OCI-LY3 (cell line): Measurements from ENCODE around the gene TBC1D5.

Source experiments
- H2AFZ ChIP-seq: fragments of 200-600, 300-600 bp; shearing (Covaris generic); 2 replicates; pipeline ENCODE4 v1.6.0; 2014; ENCODE audit warnings: antibody characterized with exemption, low read depth, low read length
- H3K27ac ChIP-seq: fragments of 200-600, 300-600 bp; sonication (generic); 2 replicates; pipeline ENCODE4 v1.5.1; 2014; ENCODE audit warnings: mild to moderate bottlenecking, low read length, moderate library complexity, mixed read lengths
- H3K27me3 ChIP-seq: fragments of 200-600, 300-600 bp; sonication (generic); 2 replicates; pipeline ENCODE4 v1.6.1; 2014; ENCODE audit warnings: low read depth, low read length, mixed read lengths
- H3K36me3 ChIP-seq: fragments of 200-600, 300-600 bp; sonication (generic); replicated peaks from 2 replicates; pipeline ENCODE3; 2014; ENCODE audit warnings: low read depth, low read length, mixed read lengths
- H3K4me1 ChIP-seq: fragments of 300-600, 200-600 bp; sonication (generic); 2 replicates; pipeline ENCODE4 v1.6.1; 2014; ENCODE audit warnings: low read length, mixed read lengths
- H3K4me2 ChIP-seq: fragments of 200-600, 300-600 bp; sonication (generic); 2 replicates; pipeline ENCODE4 v1.6.1; 2014; ENCODE audit warnings: low read length, mixed read lengths
- H3K4me3 ChIP-seq: fragments of 300-600, 200-600 bp; sonication (generic); 2 replicates; pipeline ENCODE4 v1.5.1; 2014; ENCODE audit warnings: antibody characterized with exemption, mild to moderate bottlenecking, low read length, moderate library complexity
- H3K79me2 ChIP-seq: fragments of 300-600, 200-600 bp; shearing (Covaris generic); 2 replicates; pipeline ENCODE4 v1.6.1; 2014; ENCODE audit warnings: mild to moderate bottlenecking, low read length, mixed read lengths
- H3K9ac ChIP-seq: fragments of 300-600, 200-600 bp; shearing (Covaris generic); 2 replicates; pipeline ENCODE4 v1.6.0; 2014; ENCODE audit warnings: mild to moderate bottlenecking, low read length, moderate library complexity
- H3K9me3 ChIP-seq: fragments of 200-600, 300-600 bp; shearing (Covaris generic); 2 replicates; pipeline ENCODE4 v1.6.1; 2014; ENCODE audit warnings: low read length, mixed read lengths; ENCODE audit not compliant: insufficient read depth
- H4K20me1 ChIP-seq: fragments of 200-600, 300-600 bp; sonication (generic); 2 replicates; pipeline ENCODE4 v1.6.1; 2016; ENCODE audit warnings: low read length, mixed read lengths; ENCODE audit not compliant: insufficient read depth
- EZH2phosphoT487 ChIP-seq: fragments of 200-600 bp; shearing (Covaris generic); IDR thresholded peaks from 2 replicates; pipeline ENCODE4 v1.6.1; 2018; ENCODE audit warnings: antibody characterized with exemption, mixed run types, low read depth
- TF ChIP-seq, protein P1 (sequence below): fragments of 200-600, 300-600 bp; sonication (generic); IDR thresholded peaks from 2 replicates; pipeline ENCODE4 v1.5.1; 2014; ENCODE audit warnings: antibody characterized with exemption, low read length, low read depth

TBC1D5 gene

DNA sequence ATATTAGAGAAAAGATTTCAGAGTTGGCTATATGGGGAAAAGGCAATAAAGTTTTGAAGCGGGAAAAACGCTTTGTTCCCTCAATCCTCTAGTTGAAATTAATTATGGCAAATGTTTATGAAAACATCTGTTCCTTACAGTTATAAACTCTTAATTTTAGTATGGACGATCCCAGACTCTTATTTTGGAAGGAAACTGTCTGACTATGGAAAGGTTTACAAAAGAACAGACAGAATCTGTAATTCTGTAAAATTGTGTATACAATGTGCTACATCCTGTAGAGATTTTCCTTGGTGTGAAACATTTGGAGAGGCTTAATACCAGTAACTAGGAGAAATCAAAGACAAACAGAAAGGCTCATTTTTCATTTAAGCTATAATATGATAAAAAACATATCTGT, 311.8 kb downstream of the TBC1D5 start:
- no peaks in the 10 kb centered on the region for H3K27me3 ChIP-seq
- H2AFZ ChIP-seq = no peak overlapping the region
- no peak overlapping the region for H3K27ac ChIP-seq
- peaks cover under 1% of the 10 kb centered on the region for H3K36me3 ChIP-seq
- no peaks in the 10 kb centered on the region for H3K4me1 ChIP-seq
- no peaks in the 10 kb centered on the region for H3K79me2 ChIP-seq
- H3K4me3 ChIP-seq = no peak overlapping the region
- H4K20me1 ChIP-seq = no peaks in the 10 kb centered on the region
- H3K9ac ChIP-seq = no peak overlapping the region
- H3K9me3 ChIP-seq = no peaks in the 10 kb centered on the region
- TF ChIP-seq, protein P1, sequence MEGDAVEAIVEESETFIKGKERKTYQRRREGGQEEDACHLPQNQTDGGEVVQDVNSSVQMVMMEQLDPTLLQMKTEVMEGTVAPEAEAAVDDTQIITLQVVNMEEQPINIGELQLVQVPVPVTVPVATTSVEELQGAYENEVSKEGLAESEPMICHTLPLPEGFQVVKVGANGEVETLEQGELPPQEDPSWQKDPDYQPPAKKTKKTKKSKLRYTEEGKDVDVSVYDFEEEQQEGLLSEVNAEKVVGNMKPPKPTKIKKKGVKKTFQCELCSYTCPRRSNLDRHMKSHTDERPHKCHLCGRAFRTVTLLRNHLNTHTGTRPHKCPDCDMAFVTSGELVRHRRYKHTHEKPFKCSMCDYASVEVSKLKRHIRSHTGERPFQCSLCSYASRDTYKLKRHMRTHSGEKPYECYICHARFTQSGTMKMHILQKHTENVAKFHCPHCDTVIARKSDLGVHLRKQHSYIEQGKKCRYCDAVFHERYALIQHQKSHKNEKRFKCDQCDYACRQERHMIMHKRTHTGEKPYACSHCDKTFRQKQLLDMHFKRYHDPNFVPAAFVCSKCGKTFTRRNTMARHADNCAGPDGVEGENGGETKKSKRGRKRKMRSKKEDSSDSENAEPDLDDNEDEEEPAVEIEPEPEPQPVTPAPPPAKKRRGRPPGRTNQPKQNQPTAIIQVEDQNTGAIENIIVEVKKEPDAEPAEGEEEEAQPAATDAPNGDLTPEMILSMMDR = no peak
- no peak for TF ChIP-seq EZH2phosphoT487
- no peak overlapping the region for H3K4me2 ChIP-seq

DNA sequence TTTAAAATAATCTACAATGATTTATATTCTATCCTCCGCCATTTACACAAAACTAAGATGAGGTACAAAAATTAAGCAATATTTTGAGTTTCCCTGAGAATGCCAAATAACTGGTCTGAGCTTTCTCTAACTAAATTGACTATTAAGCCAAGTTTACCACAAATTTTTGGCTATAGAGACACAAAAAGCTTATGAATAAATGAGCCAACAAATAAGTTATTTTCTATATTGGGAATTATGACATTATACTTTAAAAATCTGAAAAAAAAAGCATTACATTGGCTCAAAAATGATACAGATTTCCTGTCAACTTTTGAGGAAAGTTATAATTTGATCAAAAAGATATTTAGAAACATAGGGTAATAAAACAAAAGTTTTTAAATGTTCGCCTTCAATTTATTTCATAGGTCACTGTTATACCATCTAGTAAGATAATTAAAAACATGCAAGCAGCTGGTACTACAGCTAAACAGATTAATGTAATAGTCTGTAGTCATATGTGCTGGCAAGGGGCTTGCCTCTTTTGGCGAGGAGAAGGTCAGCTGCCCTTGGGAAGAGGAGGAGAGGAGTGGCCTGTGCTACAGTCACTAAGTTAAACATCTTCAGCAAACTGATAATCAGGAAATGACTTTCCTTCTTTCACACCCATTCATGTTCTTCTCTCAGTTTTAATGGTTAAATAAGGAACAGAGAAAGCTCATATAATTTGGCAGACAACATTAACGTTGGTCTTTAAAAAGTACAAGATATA, 318.5 kb downstream of the TBC1D5 start:
- Histone ChIP-seq H3K27me3 (no peaks in the 10 kb centered on the region), H3K9ac (no peak overlapping the region), H3K4me2 (peak overlapping the region; percentile 61), H3K4me1 (peaks cover 18% of the 10 kb centered on the region), H3K9me3 (no peaks in the 10 kb centered on the region), H3K4me3 (peak overlapping the region; percentile 19), H3K36me3 (no peaks in the 10 kb centered on the region), H2AFZ (no peak overlapping the region), H3K27ac (no peak overlapping the region), H3K79me2 (no peaks in the 10 kb centered on the region), H4K20me1 (no peaks in the 10 kb centered on the region)
- TF ChIP-seq, protein P1 = no peak
- no peak for TF ChIP-seq EZH2phosphoT487

DNA sequence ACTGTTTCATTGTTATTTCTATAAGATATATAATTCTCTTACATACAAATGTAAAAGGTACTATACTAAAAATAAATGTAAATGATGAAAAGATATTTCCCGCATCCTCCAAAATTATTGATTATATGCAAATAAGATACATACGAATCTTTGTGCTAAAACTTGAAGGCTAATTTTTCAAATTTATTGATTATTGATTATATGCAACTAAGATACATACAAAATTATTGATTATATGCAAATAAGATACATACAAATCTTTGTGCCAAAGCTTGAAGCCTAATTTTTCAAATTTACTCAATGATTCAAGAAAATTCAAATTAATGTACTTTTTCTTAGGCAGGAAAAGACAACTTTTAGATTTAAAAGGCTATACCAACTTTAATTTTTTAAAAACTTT, 319.8 kb downstream of the TBC1D5 start:
- no peaks in the 10 kb centered on the region for H3K79me2 ChIP-seq
- no peaks in the 10 kb centered on the region for H3K27me3 ChIP-seq
- H3K4me3 ChIP-seq = no peak overlapping the region
- no peak overlapping the region for H2AFZ ChIP-seq
- no peaks in the 10 kb centered on the region for H4K20me1 ChIP-seq
- H3K27ac ChIP-seq = no peak overlapping the region
- H3K9me3 ChIP-seq = no peaks in the 10 kb centered on the region
- no peak for TF ChIP-seq EZH2phosphoT487
- TF ChIP-seq, protein P1 = no peak
- no peaks in the 10 kb centered on the region for H3K36me3 ChIP-seq
- H3K9ac ChIP-seq = no peak overlapping the region
- H3K4me1 ChIP-seq = peaks cover 18% of the 10 kb centered on the region
- H3K4me2 ChIP-seq = no peak overlapping the region

DNA sequence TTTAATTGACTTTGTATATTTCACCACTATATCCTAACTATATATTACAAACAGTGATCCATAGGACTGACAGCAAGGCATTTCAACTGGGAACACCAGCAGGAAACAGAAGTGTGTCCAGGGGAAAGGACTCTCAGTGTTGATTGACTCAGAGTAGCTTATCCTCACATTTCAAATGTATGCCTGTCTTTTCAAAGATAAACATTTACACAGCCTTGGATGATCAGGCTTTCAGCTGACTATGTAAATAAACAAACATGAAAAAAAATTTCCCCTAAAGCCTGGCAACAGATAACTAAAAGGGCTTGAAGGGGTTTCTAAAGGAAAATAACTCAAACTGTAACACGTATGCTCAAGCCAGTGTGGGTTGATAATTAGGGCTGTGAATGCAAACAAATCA, 321.8 kb downstream of the TBC1D5 start:
- no peaks in the 10 kb centered on the region for H3K9me3 ChIP-seq
- H3K27ac ChIP-seq = no peak overlapping the region
- no peak overlapping the region for H2AFZ ChIP-seq
- H3K27me3 ChIP-seq = no peaks in the 10 kb centered on the region
- H3K79me2 ChIP-seq = no peaks in the 10 kb centered on the region
- no peaks in the 10 kb centered on the region for H4K20me1 ChIP-seq
- no peak overlapping the region for H3K9ac ChIP-seq
- no peaks in the 10 kb centered on the region for H3K36me3 ChIP-seq
- no peak for TF ChIP-seq EZH2phosphoT487
- TF ChIP-seq, protein P1 = no peak
- no peak overlapping the region for H3K4me3 ChIP-seq
- H3K4me2 ChIP-seq = no peak overlapping the region
- peaks cover 18% of the 10 kb centered on the region for H3K4me1 ChIP-seq
